Liver (tissue), 9 donors: ENCODE data around the gene STARD9. TPM values are rescaled to one million over a fixed set of nuclear protein-coding genes. Genes with fewer than 3 reads are reported as not detected.

Source experiments
- DNase-seq: peaks from one replicate; pipeline ENCODE4 v3.0.0-alpha.2; 2017; ENCODE audit warnings: low spot score
- H3K27ac ChIP-seq, 2 donors: one replicate each; pipeline ENCODE4 v1.7.0; 2013; ENCODE audit warnings: inconsistent platforms in 2 of 2, low read length in 2 of 2, control low read depth in 1 of 2, low read depth in 1 of 2, mild to moderate bottlenecking in 1 of 2
- H3K27me3 ChIP-seq, 4 donors: one replicate each; pipeline versions ENCODE4 v1.6.1 to v1.7.0; 2013; ENCODE audit warnings: low read length in 3 of 4, inconsistent platforms in 1 of 4, mild to moderate bottlenecking in 1 of 4, moderate library complexity in 1 of 4; ENCODE audit not compliant: control insufficient read depth in 4 of 4, insufficient read depth in 4 of 4
- H3K36me3 ChIP-seq, 4 donors: one replicate each; pipeline versions ENCODE4 v1.6.1 to v1.7.0; 2013; ENCODE audit warnings: low read length in 3 of 4, mild to moderate bottlenecking in 3 of 4, low read depth in 1 of 4, moderate library complexity in 1 of 4; ENCODE audit not compliant: control insufficient read depth in 4 of 4, insufficient read depth in 3 of 4
- H3K4me1 ChIP-seq, 4 donors: one replicate each; pipeline versions ENCODE4 v1.6.1 to v1.7.0; 2013; ENCODE audit warnings: low read length in 3 of 4, mild to moderate bottlenecking in 3 of 4, moderate library complexity in 1 of 4; ENCODE audit not compliant: control insufficient read depth in 4 of 4, insufficient read depth in 4 of 4
- H3K4me3 ChIP-seq, 3 donors: one replicate each; pipeline versions ENCODE4 v1.6.1 to v1.7.0; 2013; ENCODE audit warnings: low read length in 3 of 3, control low read depth in 1 of 3, low read depth in 1 of 3, mild to moderate bottlenecking in 1 of 3
- H3K9ac ChIP-seq, 2 donors: one replicate each; pipeline ENCODE4 v1.7.0; 2013; ENCODE audit warnings: low read length in 2 of 2, mild to moderate bottlenecking in 2 of 2, moderate library complexity in 2 of 2, control low read depth in 1 of 2, low read depth in 1 of 2
- H3K9me3 ChIP-seq, 4 donors: one replicate each; pipeline versions ENCODE4 v1.6.1 to v1.7.0; 2013; ENCODE audit warnings: low read length in 3 of 4; ENCODE audit not compliant: control insufficient read depth in 4 of 4
- ATF3 ChIP-seq: IDR thresholded peaks from 2 replicates; pipeline ENCODE4 v1.6.1; 2016; ENCODE audit warnings: antibody characterized with exemption
- EGR1 ChIP-seq, 2 donors: IDR thresholded peaks; 2 replicates each; pipeline ENCODE4 v1.6.1; 2016 to 2018; ENCODE audit warnings: antibody characterized with exemption in 2 of 2, low read depth in 2 of 2
- FOXA1 ChIP-seq: IDR thresholded peaks from 2 replicates; pipeline ENCODE4 v1.6.1; 2016; ENCODE audit warnings: antibody characterized with exemption
- FOXA2 ChIP-seq: IDR thresholded peaks from 2 replicates; pipeline ENCODE4 v1.6.1; 2016; ENCODE audit warnings: antibody characterized with exemption
- GABPA ChIP-seq, 2 donors: IDR thresholded peaks in 1 of 2; conservative IDR thresholded peaks in 1 of 2; 2 replicates each; pipeline ENCODE4 v1.6.1; 2016; ENCODE audit warnings: antibody characterized with exemption in 2 of 2, mild to moderate bottlenecking in 1 of 2, moderate library complexity in 1 of 2
- HNF4A ChIP-seq, 2 donors: conservative IDR thresholded peaks; 2 replicates each; pipeline ENCODE4 v1.6.1; 2016; ENCODE audit warnings: antibody characterized with exemption in 2 of 2, mild to moderate bottlenecking in 2 of 2
- HNF4G ChIP-seq: IDR thresholded peaks from 2 replicates; pipeline ENCODE4 v1.6.1; 2016; ENCODE audit warnings: antibody characterized with exemption
- JUND ChIP-seq, 2 donors: IDR thresholded peaks; 2 replicates each; pipeline ENCODE4 v1.6.1; 2016; ENCODE audit warnings: antibody characterized with exemption in 2 of 2
- MAX ChIP-seq: IDR thresholded peaks from 2 replicates; pipeline ENCODE4 v1.6.1; 2016; ENCODE audit warnings: antibody characterized with exemption
- NR2F2 ChIP-seq: IDR thresholded peaks from 2 replicates; pipeline ENCODE4 v1.6.1; 2016; ENCODE audit warnings: antibody characterized with exemption
- RAD21 ChIP-seq, 2 donors: IDR thresholded peaks; 2 replicates each; pipeline ENCODE4 v1.6.1; 2016; ENCODE audit warnings: antibody characterized with exemption in 2 of 2, mild to moderate bottlenecking in 2 of 2
- REST ChIP-seq: IDR thresholded peaks from 2 replicates; pipeline ENCODE4 v1.6.1; 2016; ENCODE audit warnings: antibody characterized with exemption, mild to moderate bottlenecking
- RXRA ChIP-seq, 2 donors: IDR thresholded peaks; 2 replicates each; pipeline ENCODE4 v1.6.1; 2017 to 2018; ENCODE audit warnings: antibody characterized with exemption in 2 of 2, mild to moderate bottlenecking in 1 of 2
- SP1 ChIP-seq: IDR thresholded peaks from 2 replicates; pipeline ENCODE4 v1.6.1; 2018; ENCODE audit warnings: antibody characterized with exemption, mild to moderate bottlenecking
- TAF1 ChIP-seq: conservative IDR thresholded peaks from 2 replicates; pipeline ENCODE4 v1.6.1; 2016; ENCODE audit warnings: antibody characterized with exemption, mild to moderate bottlenecking
- YY1 ChIP-seq: IDR thresholded peaks from 2 replicates; pipeline ENCODE4 v1.6.1; 2016; ENCODE audit warnings: antibody characterized with exemption, mild to moderate bottlenecking
- ZBTB33 ChIP-seq: IDR thresholded peaks from 2 replicates; pipeline ENCODE4 v1.6.1; 2016; ENCODE audit warnings: antibody characterized with exemption
- WGBS: extraction: QIAGEN DNeasy Blood & Tissue Kit; methylation state at CpG from one replicate; pipeline ENCODE4 v1.1.7; 2013; 5-methylcytosine and 5-hydroxymethylcytosine counted together
- polyA plus RNA-seq, 2 donors: library from polyadenylated mRNA; stranded (reverse) in 1 of 2; unstranded in 1 of 2; fragments of 200-250 nt in 1 of 2; fragments of >200 nt in 1 of 2; fragmentation: Nextera tagmentation in 1 of 2; extraction: Ambion mirVana in 1 of 2; gene quantifications; one replicate each; pipeline versions ENCODE4 v1.2.1 to v1.2.3, GENCODE V29; 2013 to 2015
- total RNA-seq, 2 donors: library from RNA; depleted of rRNA; stranded (reverse); fragments of >200 nt; gene quantifications; one replicate each; pipeline ENCODE4 v1.2.3, GENCODE V29; 2014
- TF ChIP-seq, protein P1 (sequence below): fragments of 150-350 bp; IDR thresholded peaks from 2 replicates; pipeline ENCODE4 v1.5.1; 2017; ENCODE audit warnings: improper control_type of control experiment, low read depth, low read length; ENCODE audit not compliant: missing input control
- donor health status: healthy.
- donor health status: healthy.
- donor health status: healthy.
- donor health status: healthy.
- donor health status: healthy.

The STARD9 gene
- total and polyA plus RNA-seq, 4 donors, result 0.26 to 3.9 (median 0.54) TPM

- Histone ChIP-seq H3K4me1 (no peaks in the 10 kb centered on the region), H3K27ac (no peak overlapping the region), H3K27me3 (no peaks in the 10 kb centered on the region), H3K4me3 (no peak overlapping the region), H3K9ac (no peak overlapping the region), H3K9me3 (no peaks in the 10 kb centered on the region), H3K36me3 (no peaks in the 10 kb centered on the region)
- TF ChIP-seq HNF4G, result no peak
- TF ChIP-seq SP1, result no peak
- TF ChIP-seq TAF1, result no peak
- no peak for TF ChIP-seq FOXA1
- no peak for TF ChIP-seq ZBTB33
- no peak for TF ChIP-seq ATF3
- no peak for TF ChIP-seq YY1
- no peak for TF ChIP-seq GABPA (IDR thresholded peaks at IDR 0.05 in 1 of 2, conservative IDR thresholded peaks at IDR 0.05 in 1 of 2)
- TF ChIP-seq FOXA2, result no peak
- no peak for TF ChIP-seq EGR1 (IDR thresholded peaks at IDR 0.05; ENCODE audit: low read depth in 2 of 2)
- TF ChIP-seq RAD21 (IDR thresholded peaks at IDR 0.05), result no peak
- TF ChIP-seq MAX, result no peak
- no peak for TF ChIP-seq HNF4A (conservative IDR thresholded peaks at IDR 0.05)
- DNase-seq, result no peak
- 86% methylated on average over 6 of the region's 6 CpGs for WGBS
These were observed 46.9 kb downstream of the STARD9 start for GRCh38 chr15:42621996-42622925.

DNA sequence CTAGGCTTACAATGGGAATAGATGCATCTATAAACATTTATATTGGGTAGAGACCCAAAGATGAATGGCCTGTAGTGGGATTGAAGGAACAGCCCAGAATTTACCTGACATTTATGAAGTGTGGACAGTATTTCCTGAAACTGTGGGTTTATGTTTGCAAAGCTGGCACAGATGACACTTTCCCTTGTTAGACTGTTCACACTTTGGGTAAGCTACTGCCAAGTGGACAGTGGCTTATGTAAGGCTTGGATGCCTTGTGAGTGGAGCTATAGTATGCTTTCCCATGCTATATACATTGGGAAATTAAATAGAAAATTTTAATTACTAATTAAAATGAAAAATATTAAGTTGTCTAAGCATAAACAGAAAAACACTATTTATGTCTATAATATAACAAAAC, 48.5 kb downstream of the STARD9 start:
- H3K27me3 ChIP-seq, result no peaks in the 10 kb centered on the region
- TF ChIP-seq GABPA (IDR thresholded peaks at IDR 0.05 in 1 of 2, conservative IDR thresholded peaks at IDR 0.05 in 1 of 2) (no peak), SP1 (no peak), REST (no peak), MAX (no peak), EGR1 (IDR thresholded peaks at IDR 0.05; ENCODE audit: low read depth in 2 of 2) (no peak), FOXA2 (no peak), RXRA (IDR thresholded peaks at IDR 0.05) (no peak), ATF3 (no peak), JUND (IDR thresholded peaks at IDR 0.05) (no peak), ZBTB33 (no peak), HNF4A (conservative IDR thresholded peaks at IDR 0.05) (no peak), YY1 (no peak), RAD21 (IDR thresholded peaks at IDR 0.05) (no peak), TAF1 (no peak), NR2F2 (no peak), HNF4G (no peak), FOXA1 (no peak)
- TF ChIP-seq, protein P1, sequence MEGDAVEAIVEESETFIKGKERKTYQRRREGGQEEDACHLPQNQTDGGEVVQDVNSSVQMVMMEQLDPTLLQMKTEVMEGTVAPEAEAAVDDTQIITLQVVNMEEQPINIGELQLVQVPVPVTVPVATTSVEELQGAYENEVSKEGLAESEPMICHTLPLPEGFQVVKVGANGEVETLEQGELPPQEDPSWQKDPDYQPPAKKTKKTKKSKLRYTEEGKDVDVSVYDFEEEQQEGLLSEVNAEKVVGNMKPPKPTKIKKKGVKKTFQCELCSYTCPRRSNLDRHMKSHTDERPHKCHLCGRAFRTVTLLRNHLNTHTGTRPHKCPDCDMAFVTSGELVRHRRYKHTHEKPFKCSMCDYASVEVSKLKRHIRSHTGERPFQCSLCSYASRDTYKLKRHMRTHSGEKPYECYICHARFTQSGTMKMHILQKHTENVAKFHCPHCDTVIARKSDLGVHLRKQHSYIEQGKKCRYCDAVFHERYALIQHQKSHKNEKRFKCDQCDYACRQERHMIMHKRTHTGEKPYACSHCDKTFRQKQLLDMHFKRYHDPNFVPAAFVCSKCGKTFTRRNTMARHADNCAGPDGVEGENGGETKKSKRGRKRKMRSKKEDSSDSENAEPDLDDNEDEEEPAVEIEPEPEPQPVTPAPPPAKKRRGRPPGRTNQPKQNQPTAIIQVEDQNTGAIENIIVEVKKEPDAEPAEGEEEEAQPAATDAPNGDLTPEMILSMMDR, result no peak
- DNase-seq, result no peak
- H3K9ac ChIP-seq, result no peak overlapping the region
- no peak overlapping the region for H3K4me3 ChIP-seq
- H3K9me3 ChIP-seq, result no peaks in the 10 kb centered on the region
- no peaks in the 10 kb centered on the region for H3K36me3 ChIP-seq
- H3K4me1 ChIP-seq, result no peaks in the 10 kb centered on the region
- no peak overlapping the region for H3K27ac ChIP-seq
